Mononuclear cell (primary cell): ENCODE results near the gene SLC40A1. TPM values are rescaled to one million over a fixed set of nuclear protein-coding genes. Genes with fewer than 3 reads are reported as not detected.

Experiments
- H3K27me3 ChIP-seq: 2 replicates; pipeline ENCODE4 v1.6.0; 2011; ENCODE audit warnings: low read length, control low read depth; ENCODE audit not compliant: insufficient read depth
- H3K4me1 ChIP-seq: 2 replicates; pipeline ENCODE4 v1.5.1; 2011; ENCODE audit warnings: mild to moderate bottlenecking, low read length, control low read depth; ENCODE audit not compliant: insufficient read depth
- H3K4me3 ChIP-seq: 2 replicates; pipeline ENCODE4 v1.5.1; 2011; ENCODE audit warnings: mild to moderate bottlenecking, low read length, moderate library complexity
- H3K9me3 ChIP-seq: 2 replicates; pipeline ENCODE4 v1.5.1; 2011; ENCODE audit warnings: low read depth, mild to moderate bottlenecking, control low read depth, low read length
- total RNA-seq: library from RNA; depleted of rRNA; stranded (reverse); fragments of >200 nt; gene quantifications from one replicate; pipeline ENCODE4 v1.2.3, GENCODE V29; 2012

Gene SLC40A1
- total RNA-seq, 1 donor, result 65.5 TPM

- Histone ChIP-seq H3K9me3 (no peaks in the 10 kb centered on the region), H3K4me1 (no peaks in the 10 kb centered on the region), H3K4me3 (no peak overlapping the region), H3K27me3 (no peaks in the 10 kb centered on the region)
Observed at GRCh38 chr2:189522435-189523151, 58.0 kb downstream of the SLC40A1 start.

DNA sequence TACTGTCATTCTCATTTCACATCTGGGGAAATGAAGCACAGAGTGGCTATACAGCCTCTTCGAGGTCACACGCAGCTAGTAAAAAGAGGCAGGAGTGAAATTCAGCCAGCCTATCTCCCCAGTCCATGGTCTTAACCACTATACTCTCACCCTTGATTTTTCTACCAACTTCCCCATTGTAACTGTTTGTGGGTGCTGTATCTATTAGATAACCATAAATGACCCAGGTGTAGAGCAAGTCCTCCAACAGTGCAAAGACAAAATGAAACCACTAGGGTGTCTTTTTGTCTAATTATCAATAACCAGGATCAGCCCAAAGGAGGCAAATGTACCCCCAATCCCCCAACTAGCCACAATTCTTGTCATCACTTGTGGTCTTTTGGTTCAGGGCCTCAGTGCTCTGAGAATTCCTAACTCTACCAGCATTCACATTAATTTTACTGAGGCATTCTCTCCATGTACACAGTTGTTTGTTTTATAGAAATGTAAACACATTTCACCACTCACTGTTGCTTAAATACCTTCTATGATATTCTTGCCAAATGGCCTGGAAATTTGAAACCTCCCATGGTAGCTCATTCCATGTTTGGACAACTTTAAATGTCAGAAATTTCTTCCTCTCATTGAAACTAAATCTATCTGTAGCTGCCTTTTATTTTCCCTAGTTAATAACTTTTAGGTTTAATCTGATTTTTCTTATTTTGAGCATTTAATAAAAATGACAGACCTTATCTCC lies 58.7 kb downstream of the SLC40A1 start:
- Histone ChIP-seq H3K4me1 (peaks cover 3% of the 10 kb centered on the region), H3K4me3 (no peak overlapping the region), H3K27me3 (no peaks in the 10 kb centered on the region), H3K9me3 (no peaks in the 10 kb centered on the region)

GRCh38 chr2:189519631-189520387 lies 60.8 kb downstream of the SLC40A1 start:
- H3K4me3 ChIP-seq, result no peak overlapping the region
- H3K27me3 ChIP-seq, result no peaks in the 10 kb centered on the region

DNA sequence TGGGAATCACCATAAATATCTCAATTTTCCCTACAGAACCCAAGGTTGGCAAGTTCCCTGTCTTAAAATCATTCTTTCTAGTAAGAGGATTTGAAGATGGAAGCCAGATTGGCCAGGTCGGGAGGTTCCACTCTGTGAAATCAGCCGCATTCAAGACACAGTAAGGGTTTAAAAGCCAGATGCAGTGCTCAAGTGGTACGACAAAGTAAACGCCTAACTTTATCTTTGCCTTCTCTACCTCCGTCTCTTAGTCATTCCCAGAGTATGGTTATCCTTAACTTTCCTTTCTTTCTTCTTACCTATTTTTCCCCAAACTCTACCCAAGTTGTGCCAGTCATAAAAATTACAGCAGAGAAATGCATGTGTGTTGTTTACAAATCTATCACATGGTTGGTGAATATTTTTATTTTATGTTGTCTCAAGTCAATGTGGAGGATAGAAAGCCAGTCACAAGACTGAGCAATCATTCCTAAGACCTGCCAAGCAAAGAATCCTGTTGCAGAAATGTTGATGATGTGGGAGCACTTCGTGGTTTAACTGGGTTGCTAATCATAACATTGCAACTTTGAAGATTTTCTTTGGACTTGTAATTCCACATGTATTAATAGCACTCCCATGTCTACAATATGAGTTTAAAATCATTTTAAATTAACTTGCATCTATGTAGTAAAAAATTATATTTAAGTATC lies 62.6 kb downstream of the SLC40A1 start:
- no peaks in the 10 kb centered on the region for H3K9me3 ChIP-seq
- no peak overlapping the region for H3K4me3 ChIP-seq
- peaks cover 37% of the 10 kb centered on the region for H3K4me1 ChIP-seq
- H3K27me3 ChIP-seq, result no peaks in the 10 kb centered on the region

More at GRCh38 chr2:189519631-189520387, 60.8 kb downstream of the SLC40A1 start:
- no peaks in the 10 kb centered on the region for H3K9me3 ChIP-seq
- H3K4me1 ChIP-seq, result peaks cover 22% of the 10 kb centered on the region

GRCh38 chr2:189516546-189516945 lies 64.0 kb downstream of the SLC40A1 start:
- no peaks in the 10 kb centered on the region for H3K9me3 ChIP-seq
- H3K4me3 ChIP-seq, result no peak overlapping the region
- H3K4me1 ChIP-seq, result peaks cover 40% of the 10 kb centered on the region
- no peaks in the 10 kb centered on the region for H3K27me3 ChIP-seq

DNA sequence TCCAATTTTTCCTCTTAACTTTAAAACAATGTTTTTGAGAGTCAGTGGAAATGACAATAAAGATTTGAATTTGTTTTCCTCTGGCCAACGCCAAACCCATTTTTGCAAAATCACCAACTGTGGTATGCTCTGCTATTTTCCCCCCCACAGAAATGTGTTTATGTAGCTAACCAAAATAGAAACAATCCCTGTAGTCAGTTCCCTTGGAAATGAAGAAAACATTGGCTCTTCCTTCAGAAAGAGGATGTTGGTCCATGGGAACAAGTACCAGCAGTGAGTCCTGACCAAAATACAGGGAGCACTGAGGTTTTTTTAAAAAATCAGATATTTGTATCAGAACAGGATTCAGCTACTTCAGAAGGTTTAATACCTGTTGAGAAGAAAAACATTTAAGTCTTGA lies 65.3 kb downstream of the SLC40A1 start:
- Histone ChIP-seq H3K4me1 (peaks cover 40% of the 10 kb centered on the region), H3K4me3 (no peak overlapping the region), H3K9me3 (no peaks in the 10 kb centered on the region), H3K27me3 (no peaks in the 10 kb centered on the region)

GRCh38 chr2:189514104-189514503 lies 66.5 kb downstream of the SLC40A1 start:
- Histone ChIP-seq H3K9me3 (no peaks in the 10 kb centered on the region), H3K27me3 (no peaks in the 10 kb centered on the region), H3K4me1 (peaks cover 40% of the 10 kb centered on the region), H3K4me3 (no peak overlapping the region)

DNA sequence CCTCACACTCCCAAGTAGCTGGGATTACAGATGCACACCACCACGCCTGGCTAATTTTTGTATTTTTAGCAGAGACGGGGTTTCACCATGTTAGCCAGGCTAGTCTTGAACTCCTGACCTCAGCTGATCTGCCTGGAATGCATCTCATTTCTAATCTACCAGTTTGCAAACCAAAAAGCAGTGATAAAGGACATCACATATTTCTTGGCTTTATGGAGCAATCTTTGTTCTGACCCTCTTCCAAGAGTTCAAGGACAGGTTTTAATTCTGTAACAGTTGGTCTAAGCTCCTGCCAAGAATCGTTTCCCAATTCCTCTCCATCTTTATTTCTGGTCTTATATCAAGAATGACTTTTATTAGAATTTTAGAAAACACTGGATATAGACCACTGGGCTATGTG lies 67.7 kb downstream of the SLC40A1 start:
- Histone ChIP-seq H3K9me3 (no peaks in the 10 kb centered on the region), H3K4me1 (peaks cover 40% of the 10 kb centered on the region), H3K27me3 (no peaks in the 10 kb centered on the region), H3K4me3 (no peak overlapping the region)

GRCh38 chr2:189511960-189512319 lies 68.6 kb downstream of the SLC40A1 start:
- no peaks in the 10 kb centered on the region for H3K27me3 ChIP-seq
- no peaks in the 10 kb centered on the region for H3K9me3 ChIP-seq
- peaks cover 40% of the 10 kb centered on the region for H3K4me1 ChIP-seq
- H3K4me3 ChIP-seq, result no peak overlapping the region

DNA sequence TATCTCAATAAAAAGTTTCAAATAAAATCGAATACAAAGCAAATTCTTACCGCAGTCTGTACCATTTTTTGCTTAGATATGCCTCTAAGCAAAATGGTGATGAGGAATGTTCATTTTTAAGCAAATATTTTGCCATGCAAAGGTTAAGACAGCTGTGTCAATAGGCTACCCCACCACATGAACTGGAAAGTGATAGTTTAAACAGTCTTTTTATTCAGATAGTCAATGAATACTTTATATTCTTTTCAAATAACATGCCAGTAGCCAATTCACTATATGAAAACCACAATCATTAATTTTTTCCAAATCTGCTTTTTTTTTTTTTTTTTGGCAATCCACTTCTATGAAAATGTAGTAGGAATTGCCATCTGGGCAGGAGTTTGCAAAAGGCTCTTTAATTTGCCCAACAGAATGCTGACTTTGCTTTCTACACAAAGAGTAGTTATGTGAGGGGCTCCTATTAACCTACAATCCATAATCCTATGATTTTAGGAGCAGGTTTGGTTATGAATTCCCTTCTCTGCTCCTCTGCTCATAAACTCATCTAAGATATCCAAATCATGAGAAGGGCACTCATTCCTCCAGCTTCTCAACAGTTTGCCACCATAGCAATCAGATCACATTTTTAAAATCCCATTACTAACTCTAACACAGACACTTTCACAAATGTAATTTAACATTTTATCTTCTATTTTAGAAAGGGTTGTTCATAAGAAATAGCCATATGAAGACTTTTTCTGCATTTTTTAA lies 69.2 kb downstream of the SLC40A1 start:
- H3K27me3 ChIP-seq, result no peaks in the 10 kb centered on the region
- peaks cover 40% of the 10 kb centered on the region for H3K4me1 ChIP-seq
- no peak overlapping the region for H3K4me3 ChIP-seq
- no peaks in the 10 kb centered on the region for H3K9me3 ChIP-seq

Other genes starting within 250 kb of the SLC40A1 start
- 60.6 TPM for gene WDR75, start 139.3 kb downstream of the SLC40A1 start, total RNA-seq
- 65.1 TPM for gene ASNSD1, start 80.7 kb upstream of the SLC40A1 start, total RNA-seq
- gene ANKAR, start 93.9 kb upstream of the SLC40A1 start, total RNA-seq, result 13.9 TPM
- gene OSGEPL1, start 182.0 kb upstream of the SLC40A1 start, total RNA-seq, result 7.5 TPM
- gene ORMDL1, start 203.6 kb upstream of the SLC40A1 start, total RNA-seq, result 83.9 TPM
- gene PMS1, start 203.7 kb upstream of the SLC40A1 start, total RNA-seq, result 17.8 TPM